IgD-negative memory B cell (primary cell): ENCODE measurements around the gene CEACAM7. TPM values are rescaled to one million over a fixed set of nuclear protein-coding genes. Genes with fewer than 3 reads are reported as not detected.
A peak's percentile ranks its signal among the peaks of the same experiment; 100 is the strongest.
"Not testable (repeated sequence)": the region's sequence is repeated elsewhere in the genome, so short reads cannot be mapped to it uniquely, and the experiment has no call there.

ENCODE experiments used
- H3K27ac Mint-ChIP-seq, 3 donors: one replicate each; pipeline ENCODE4 v1.8.0; 2020 to 2022; ENCODE audit warnings: mild to moderate bottlenecking in 3 of 3, mixed read lengths in 3 of 3, moderate library complexity in 1 of 3
- H3K27me3 Mint-ChIP-seq: one replicate; pipeline ENCODE4 v1.8.0; 2021; ENCODE audit warnings: mixed read lengths
- H3K36me3 Mint-ChIP-seq: one replicate; pipeline ENCODE4 v1.8.0; 2020; ENCODE audit warnings: mild to moderate bottlenecking, mixed read lengths
- H3K4me1 Mint-ChIP-seq, 3 donors: one replicate each; pipeline ENCODE4 v1.8.0; 2020 to 2022; ENCODE audit warnings: mixed read lengths in 3 of 3, mild to moderate bottlenecking in 1 of 3
- H3K4me3 Mint-ChIP-seq, 4 donors: one replicate each; pipeline ENCODE4 v1.8.0; 2020 to 2022; ENCODE audit warnings: mild to moderate bottlenecking in 4 of 4, mixed read lengths in 4 of 4, moderate library complexity in 3 of 4
- H3K9me3 Mint-ChIP-seq, 3 donors: one replicate each; pipeline ENCODE4 v1.8.0; 2020 to 2021; ENCODE audit warnings: mixed read lengths in 3 of 3, mild to moderate bottlenecking in 1 of 3
- polyA plus RNA-seq: library from polyadenylated mRNA; unstranded; fragments of 300-500 nt; fragmentation: Illumina TruSeq; gene quantifications from one replicate; pipeline ENCODE4 v1.2.3, GENCODE V29; 2021

CEACAM7 gene
- not detected for polyA plus RNA-seq

DNA sequence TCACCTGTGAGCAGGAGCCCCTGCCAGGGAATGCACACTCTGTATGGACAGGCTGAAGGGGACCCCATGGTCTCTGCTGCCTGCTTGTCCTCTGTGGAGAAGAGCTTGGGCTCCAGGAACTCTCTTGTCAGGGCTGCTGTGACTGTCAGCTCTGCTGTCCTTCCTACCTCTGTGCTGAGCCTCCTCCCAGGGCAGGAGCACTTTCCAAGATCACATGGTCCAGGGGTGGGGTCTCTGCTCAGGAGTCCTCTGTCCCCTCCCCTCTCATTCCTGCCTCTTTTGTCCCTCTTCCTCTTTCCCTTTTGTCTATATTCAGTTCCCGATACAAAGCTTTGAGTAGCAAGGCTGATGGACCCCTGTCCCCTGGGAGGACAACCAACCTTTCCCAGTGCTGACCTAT, at the start of gene CEACAM7:
Gene CEACAM7 (minus strand): TSS at position 173 of the 400 bp plus-strand sequence. CDS start 105 bp downstream, at position 68.
- Mint-ChIP-seq H3K4me1 (no peaks in the 10 kb centered on the region), H3K27ac (no peak within 1 kb of the TSS), H3K27me3 (peaks cover 39% of the 10 kb centered on the region), H3K4me3 (no peak within 1 kb of the TSS), H3K36me3 (peaks cover 4% of the 10 kb centered on the region), H3K9me3 (peaks cover 0 to 10% (median 6%) of the 10 kb centered on the region in 3 donors)

DNA sequence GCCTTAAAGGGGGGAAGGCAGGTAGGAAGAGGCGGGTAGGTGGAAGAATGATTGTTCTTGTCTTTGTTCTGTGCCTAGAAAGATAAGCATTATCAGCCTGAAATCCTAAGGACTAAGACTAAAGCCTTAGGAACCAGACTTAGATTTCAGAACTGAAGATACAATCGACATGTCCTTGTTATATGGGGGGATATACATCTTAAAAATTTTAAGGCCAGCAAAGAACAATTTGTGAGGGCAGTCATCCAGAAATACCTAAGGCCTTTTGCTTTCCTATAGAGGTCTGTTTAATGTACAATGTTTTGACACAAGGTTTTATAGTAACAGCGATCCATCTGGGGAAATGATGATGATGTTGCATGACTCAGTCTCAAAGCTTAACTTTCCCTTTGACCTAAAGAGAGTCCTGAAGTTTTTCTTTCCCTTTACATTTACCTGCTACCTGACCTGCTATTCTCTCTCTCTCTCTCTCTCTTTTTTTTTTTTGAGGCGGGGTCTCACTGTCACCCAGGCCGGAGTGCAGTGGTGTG, 47.1 kb upstream of the CEACAM7 start:
- Mint-ChIP-seq H3K4me3 (no peak overlapping the region), H3K36me3 (no peaks in the 10 kb centered on the region), H3K4me1 (no peaks in the 10 kb centered on the region), H3K27ac (no peak overlapping the region), H3K9me3 (no peaks in the 10 kb centered on the region), H3K27me3 (peaks cover 13% of the 10 kb centered on the region)

DNA sequence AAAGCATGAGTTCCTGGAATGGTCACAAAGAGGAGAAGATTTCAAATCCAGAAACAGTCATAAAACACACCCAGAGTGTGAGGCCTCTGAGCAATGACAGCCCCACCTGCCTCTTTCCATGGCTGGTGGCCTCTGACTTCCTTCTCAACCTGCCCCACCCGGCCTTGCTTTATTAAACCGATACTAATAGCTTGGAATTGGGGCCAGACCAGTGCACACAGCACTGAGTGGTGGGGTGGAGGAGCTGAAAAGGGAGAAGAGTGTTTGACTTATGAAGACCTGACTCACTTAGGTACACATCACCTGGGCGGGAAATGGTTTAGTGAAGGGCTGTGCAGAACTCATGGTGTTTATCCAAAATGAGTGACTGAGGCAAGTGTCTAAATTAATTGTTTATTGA, 46.5 kb upstream of the CEACAM7 start:
- Mint-ChIP-seq H3K9me3 (no peaks in the 10 kb centered on the region), H3K27ac (no peak overlapping the region), H3K27me3 (peaks cover 17% of the 10 kb centered on the region), H3K36me3 (no peaks in the 10 kb centered on the region), H3K4me3 (no peak overlapping the region), H3K4me1 (no peaks in the 10 kb centered on the region)

DNA sequence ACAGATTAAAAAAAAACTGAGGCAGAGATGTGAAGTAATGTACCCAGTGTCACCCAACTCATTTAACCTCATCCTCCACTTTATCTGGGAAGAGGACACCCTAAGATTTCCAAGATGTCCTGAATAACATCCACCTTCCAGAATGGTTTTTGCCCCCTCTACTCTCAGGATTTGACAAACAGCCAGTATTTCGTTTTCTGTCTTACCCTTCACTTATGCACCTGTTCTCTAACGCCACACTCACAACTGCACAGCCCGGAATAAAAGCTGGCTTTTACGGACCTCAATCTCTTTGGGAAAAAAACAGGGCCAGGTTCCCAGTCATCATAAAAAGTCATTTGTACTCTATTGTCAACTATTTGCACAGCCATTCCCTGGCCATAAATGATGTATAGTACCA, 46.1 kb upstream of the CEACAM7 start:
- Mint-ChIP-seq H3K4me1 (no peaks in the 10 kb centered on the region), H3K27ac (no peak overlapping the region)

DNA sequence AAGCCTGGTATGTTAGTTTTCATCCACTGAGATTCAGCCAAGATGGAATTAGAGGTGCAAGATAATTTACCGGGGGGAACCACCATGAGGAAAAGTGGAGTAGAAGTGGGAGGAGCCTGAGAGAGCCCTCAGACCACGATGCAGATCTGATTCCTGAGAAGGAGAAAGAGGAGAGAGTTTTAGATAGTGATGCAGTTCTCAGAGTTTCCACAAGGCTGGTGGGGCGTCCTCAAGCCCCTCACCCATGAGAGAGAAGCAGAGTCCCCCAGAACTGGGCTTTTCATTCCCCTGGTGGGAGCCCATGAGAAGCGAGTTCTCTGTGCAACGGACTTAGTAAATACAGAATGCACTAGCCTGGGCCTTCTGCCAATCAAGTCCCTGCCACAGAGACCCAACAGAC, 38.4 kb upstream of the CEACAM7 start:
- H3K36me3 Mint-ChIP-seq = no peaks in the 10 kb centered on the region
- H3K27ac Mint-ChIP-seq = no peak overlapping the region
- H3K27me3 Mint-ChIP-seq = peaks cover 23% of the 10 kb centered on the region
- no peaks in the 10 kb centered on the region for H3K9me3 Mint-ChIP-seq
- H3K4me3 Mint-ChIP-seq = no peak overlapping the region
- no peaks in the 10 kb centered on the region for H3K4me1 Mint-ChIP-seq

More for the DNA sequence above, 46.1 kb upstream of the CEACAM7 start:
- no peaks in the 10 kb centered on the region for H3K36me3 Mint-ChIP-seq
- H3K9me3 Mint-ChIP-seq = no peaks in the 10 kb centered on the region
- H3K4me3 Mint-ChIP-seq = no peak overlapping the region
- peaks cover 17% of the 10 kb centered on the region for H3K27me3 Mint-ChIP-seq

DNA sequence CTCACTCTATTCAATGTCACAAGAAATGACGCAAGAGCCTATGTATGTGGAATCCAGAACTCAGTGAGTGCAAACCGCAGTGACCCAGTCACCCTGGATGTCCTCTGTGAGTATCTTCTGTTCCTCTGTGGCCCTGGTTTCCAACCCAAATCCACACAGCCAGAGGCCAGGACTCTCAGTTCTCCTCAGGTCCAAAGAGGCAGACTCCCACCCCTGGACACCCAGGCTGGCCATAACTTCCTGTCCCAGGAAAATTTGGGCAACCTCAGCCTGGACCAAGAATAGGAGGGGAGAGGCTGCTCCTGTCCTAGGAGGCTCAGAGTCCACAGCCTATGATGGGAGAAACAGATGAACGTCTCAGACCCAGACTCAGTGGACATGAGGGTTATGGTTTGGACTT, 32.0 kb upstream of the CEACAM7 start:
- Mint-ChIP-seq H3K27me3 (peaks cover 16% of the 10 kb centered on the region), H3K4me1 (no peaks in the 10 kb centered on the region), H3K36me3 (no peaks in the 10 kb centered on the region), H3K9me3 (no peaks in the 10 kb centered on the region), H3K27ac (no peak overlapping the region), H3K4me3 (no peak overlapping the region)

DNA sequence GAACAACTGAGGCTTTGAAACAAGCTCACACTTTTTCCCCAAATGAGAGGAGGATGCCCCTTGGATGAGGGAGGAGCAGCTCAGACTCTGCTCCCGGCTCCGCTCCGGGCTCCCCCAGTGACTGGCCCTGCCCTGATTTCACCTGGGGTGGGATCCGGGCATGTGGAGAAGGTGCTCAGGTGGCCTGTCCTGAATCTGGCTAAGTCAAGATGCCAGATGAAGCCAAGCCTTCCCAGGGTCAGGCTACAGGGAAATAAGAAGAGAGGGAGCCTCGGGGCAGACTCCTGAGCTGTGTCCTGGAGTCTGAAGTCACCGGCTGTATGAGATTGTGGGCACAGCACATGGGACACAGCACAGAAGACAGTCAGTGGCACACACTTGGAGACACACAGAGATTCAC, 30.7 kb upstream of the CEACAM7 start:
- Mint-ChIP-seq H3K4me1 (no peaks in the 10 kb centered on the region), H3K27ac (no peak overlapping the region), H3K36me3 (no peaks in the 10 kb centered on the region), H3K4me3 (no peak overlapping the region), H3K9me3 (peaks cover 0 to 2% (median 0%) of the 10 kb centered on the region in 3 donors), H3K27me3 (peaks cover 20% of the 10 kb centered on the region)

DNA sequence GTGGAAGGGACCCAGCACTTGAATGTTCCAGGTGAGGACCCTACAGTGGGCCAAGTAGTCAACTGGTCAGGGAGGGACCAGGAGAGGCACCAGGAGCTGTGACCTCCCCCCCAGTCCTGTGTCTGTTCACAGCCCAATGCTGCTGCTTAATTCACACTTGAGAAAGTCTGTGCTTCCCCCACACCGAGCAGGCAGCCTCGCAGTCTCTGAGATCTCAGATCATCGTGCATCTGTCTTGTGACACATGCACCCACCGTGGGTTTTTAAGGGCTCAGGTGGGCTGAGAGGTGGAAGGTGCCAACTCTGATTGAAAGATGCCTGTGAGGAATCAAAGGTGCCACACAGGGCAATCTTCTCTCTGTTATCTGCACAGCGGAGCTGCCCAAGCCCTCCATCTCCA, 26.5 kb upstream of the CEACAM7 start:
- Mint-ChIP-seq H3K4me3 (no peak overlapping the region), H3K4me1 (no peaks in the 10 kb centered on the region), H3K27ac (no peak overlapping the region), H3K9me3 (peaks cover 0 to 2% (median 0%) of the 10 kb centered on the region in 3 donors), H3K27me3 (peaks cover 18% of the 10 kb centered on the region), H3K36me3 (no peaks in the 10 kb centered on the region)

DNA sequence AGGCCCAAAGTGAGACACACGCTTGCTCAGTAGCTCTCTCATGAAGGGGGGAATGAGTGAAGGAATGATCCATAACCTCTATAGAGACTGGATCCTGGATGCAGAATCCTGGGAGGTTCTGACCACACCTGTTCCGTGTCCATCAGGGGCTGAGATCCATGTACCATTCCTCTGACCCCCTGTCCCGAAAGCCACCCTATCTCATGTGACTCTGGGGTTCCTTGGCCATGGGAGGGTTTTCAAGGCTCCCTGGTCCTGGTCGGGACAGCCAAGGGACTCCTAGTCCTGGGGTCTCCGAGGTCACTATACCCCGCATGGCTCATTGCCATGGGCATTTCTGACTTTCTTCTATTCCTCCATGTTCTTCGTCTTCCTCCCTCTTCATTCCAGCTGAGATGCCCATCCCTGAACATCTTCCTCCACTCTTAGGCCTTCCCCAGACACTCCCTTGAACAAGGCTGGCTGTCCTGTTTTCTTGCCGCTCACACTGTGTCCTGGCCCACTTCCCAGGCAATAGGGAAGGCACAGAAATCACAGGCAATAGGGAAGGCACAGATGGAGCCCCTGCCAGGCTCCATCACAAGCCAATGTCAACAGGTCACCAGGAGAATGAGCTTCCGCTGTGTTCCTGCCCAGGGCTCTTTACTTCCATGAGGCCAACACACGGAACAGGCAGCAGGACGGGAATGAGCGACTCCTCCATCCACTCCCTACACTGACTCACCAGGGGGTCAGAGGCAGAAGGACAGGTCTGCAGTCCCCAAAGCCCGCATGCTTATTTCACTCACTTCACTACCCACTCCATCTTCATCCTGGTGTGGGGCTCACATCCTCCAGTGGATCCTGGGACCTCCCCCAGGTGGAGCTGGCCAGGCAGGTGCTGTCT, 23.5 kb upstream of the CEACAM7 start:
- peaks cover 0 to 5% (median 1%) of the 10 kb centered on the region in 3 donors for H3K4me1 Mint-ChIP-seq
- no peak overlapping the region for H3K4me3 Mint-ChIP-seq
- H3K9me3 Mint-ChIP-seq = peaks cover 0 to 2% (median 0%) of the 10 kb centered on the region in 3 donors
- peaks cover 19% of the 10 kb centered on the region for H3K27me3 Mint-ChIP-seq
- H3K36me3 Mint-ChIP-seq = no peaks in the 10 kb centered on the region
- H3K27ac Mint-ChIP-seq = peak overlapping the region in 1 of 3 donors; percentile 5

DNA sequence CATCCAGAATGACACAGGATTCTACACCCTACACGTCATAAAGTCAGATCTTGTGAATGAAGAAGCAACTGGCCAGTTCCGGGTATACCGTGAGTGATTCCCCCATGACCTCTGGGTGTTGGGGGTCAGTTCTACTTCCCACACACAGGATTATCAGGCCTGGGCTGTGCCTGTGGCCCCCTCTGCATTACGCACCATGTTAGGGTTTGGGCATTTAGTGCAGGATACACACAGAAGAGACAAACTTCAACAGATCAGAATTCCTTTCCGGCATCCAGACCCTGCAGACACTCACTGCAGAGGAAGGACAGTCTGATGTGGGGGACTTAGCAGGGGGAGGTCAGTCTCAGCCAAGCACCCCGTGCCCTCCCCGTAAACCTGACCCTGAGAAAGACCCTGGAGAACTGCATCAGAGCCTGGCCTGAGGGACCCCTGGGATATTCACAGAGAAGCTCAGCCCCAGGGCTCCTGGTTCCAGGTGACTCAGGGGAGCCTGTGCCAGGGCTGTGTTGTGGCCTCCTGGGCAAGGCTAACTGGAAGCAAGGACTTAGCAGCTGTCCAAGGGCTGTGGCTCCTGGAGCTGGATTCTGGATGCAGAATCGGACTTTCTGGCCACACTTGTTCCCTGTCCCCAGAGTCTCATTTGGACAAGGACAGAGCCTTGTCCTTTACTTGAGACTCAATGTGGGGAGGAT, 22.0 kb upstream of the CEACAM7 start:
- H3K4me1 Mint-ChIP-seq = peaks cover 0 to 6% (median 1%) of the 10 kb centered on the region in 3 donors
- no peaks in the 10 kb centered on the region for H3K36me3 Mint-ChIP-seq
- H3K27ac Mint-ChIP-seq = no peak overlapping the region
- peaks cover 17% of the 10 kb centered on the region for H3K27me3 Mint-ChIP-seq
- peaks cover 0 to 3% (median 0%) of the 10 kb centered on the region in 3 donors for H3K9me3 Mint-ChIP-seq
- no peak overlapping the region for H3K4me3 Mint-ChIP-seq

DNA sequence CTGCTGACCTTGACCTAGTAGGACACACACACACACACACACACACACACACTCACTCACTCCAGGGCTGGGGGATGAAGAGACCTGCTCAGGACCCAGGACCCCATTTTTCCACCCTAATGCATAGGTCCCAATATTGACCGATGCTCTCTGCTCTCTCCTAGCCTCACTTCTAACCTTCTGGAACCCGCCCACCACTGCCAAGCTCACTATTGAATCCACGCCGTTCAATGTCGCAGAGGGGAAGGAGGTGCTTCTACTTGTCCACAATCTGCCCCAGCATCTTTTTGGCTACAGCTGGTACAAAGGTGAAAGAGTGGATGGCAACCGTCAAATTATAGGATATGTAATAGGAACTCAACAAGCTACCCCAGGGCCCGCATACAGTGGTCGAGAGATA, 21.4 kb upstream of the CEACAM7 start:
- not testable (repeated sequence) for H3K27ac Mint-ChIP-seq, H3K4me1 Mint-ChIP-seq, H3K4me3 Mint-ChIP-seq, H3K36me3 Mint-ChIP-seq, H3K9me3 Mint-ChIP-seq
- peaks cover 13% of the 10 kb centered on the region for H3K27me3 Mint-ChIP-seq

DNA sequence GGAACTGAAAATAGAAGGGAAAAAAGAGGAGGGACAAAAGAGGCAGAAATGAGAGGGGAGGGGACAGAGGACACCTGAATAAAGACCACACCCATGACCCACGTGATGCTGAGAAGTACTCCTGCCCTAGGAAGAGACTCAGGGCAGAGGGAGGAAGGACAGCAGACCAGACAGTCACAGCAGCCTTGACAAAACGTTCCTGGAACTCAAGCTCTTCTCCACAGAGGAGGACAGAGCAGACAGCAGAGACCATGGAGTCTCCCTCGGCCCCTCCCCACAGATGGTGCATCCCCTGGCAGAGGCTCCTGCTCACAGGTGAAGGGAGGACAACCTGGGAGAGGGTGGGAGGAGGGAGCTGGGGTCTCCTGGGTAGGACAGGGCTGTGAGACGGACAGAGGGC, 20.4 kb upstream of the CEACAM7 start, which contains the start of gene CEACAM5:
Gene CEACAM5 (plus strand): TSS at position 146 of the 400 bp plus-strand sequence. CDS start 106 bp downstream, at position 252.
- Mint-ChIP-seq H3K4me3 (peak within 1 kb of the TSS in 1 of 4 donors; percentile 9), H3K27ac (peak within 1 kb of the TSS in 1 of 3 donors; percentile 15), H3K27me3 (peaks cover 18% of the 10 kb centered on the region), H3K36me3 (no peaks in the 10 kb centered on the region), H3K4me1 (peaks cover 0 to 6% (median 1%) of the 10 kb centered on the region in 3 donors), H3K9me3 (peaks cover 0 to 2% (median 0%) of the 10 kb centered on the region in 3 donors)

DNA sequence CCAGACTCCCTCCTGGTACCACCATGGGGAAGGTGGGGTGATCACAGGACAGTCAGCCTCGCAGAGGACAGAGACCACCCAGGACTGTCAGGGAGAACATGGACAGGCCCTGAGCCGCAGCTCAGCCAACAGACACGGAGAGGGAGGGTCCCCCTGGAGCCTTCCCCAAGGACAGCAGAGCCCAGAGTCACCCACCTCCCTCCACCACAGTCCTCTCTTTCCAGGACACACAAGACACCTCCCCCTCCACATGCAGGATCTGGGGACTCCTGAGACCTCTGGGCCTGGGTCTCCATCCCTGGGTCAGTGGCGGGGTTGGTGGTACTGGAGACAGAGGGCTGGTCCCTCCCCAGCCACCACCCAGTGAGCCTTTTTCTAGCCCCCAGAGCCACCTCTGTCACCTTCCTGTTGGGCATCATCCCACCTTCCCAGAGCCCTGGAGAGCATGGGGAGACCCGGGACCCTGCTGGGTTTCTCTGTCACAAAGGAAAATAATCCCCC, 19.9 kb upstream of the CEACAM7 start:
- Mint-ChIP-seq H3K27ac (no peak overlapping the region), H3K9me3 (peaks cover 0 to 2% (median 0%) of the 10 kb centered on the region in 3 donors), H3K4me3 (no peak overlapping the region), H3K4me1 (peaks cover 0 to 6% (median 1%) of the 10 kb centered on the region in 3 donors), H3K36me3 (no peaks in the 10 kb centered on the region), H3K27me3 (peaks cover 19% of the 10 kb centered on the region)

DNA sequence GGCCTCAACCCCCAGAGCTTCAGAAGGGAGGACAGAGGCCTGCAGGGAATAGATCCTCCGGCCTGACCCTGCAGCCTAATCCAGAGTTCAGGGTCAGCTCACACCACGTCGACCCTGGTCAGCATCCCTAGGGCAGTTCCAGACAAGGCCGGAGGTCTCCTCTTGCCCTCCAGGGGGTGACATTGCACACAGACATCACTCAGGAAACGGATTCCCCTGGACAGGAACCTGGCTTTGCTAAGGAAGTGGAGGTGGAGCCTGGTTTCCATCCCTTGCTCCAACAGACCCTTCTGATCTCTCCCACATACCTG, 19.4 kb upstream of the CEACAM7 start:
- no peaks in the 10 kb centered on the region for H3K36me3 Mint-ChIP-seq
- H3K4me1 Mint-ChIP-seq = peaks cover 0 to 6% (median 1%) of the 10 kb centered on the region in 3 donors
- H3K27ac Mint-ChIP-seq = no peak overlapping the region
- peaks cover 20% of the 10 kb centered on the region for H3K27me3 Mint-ChIP-seq
- no peak overlapping the region for H3K4me3 Mint-ChIP-seq
- H3K9me3 Mint-ChIP-seq = peaks cover 0 to 2% (median 0%) of the 10 kb centered on the region in 3 donors
